H9 (cell line): ENCODE measurements around the gene LRCH1. TPM values are rescaled to one million over a fixed set of nuclear protein-coding genes. Genes with fewer than 3 reads are reported as not detected.

Source experiments
- DNase-seq: peaks from one replicate; pipeline ENCODE4 v3.0.0-alpha.2; 2017
- H2AFZ ChIP-seq: one replicate; pipeline ENCODE4 v1.6.1; 2013; ENCODE audit warnings: mild to moderate bottlenecking, low read length, control low read depth, moderate library complexity
- H2AK5ac ChIP-seq: 2 replicates; pipeline ENCODE4 v1.6.1; 2013; ENCODE audit warnings: low read length, control low read depth, mixed read lengths; ENCODE audit not compliant: insufficient read length
- H2BK120ac ChIP-seq: one replicate; pipeline ENCODE4 v1.6.1; 2013; ENCODE audit warnings: low read depth, mild to moderate bottlenecking, low read length, control low read depth, inconsistent platforms; ENCODE audit not compliant: poor library complexity, severe bottlenecking
- H2BK12ac ChIP-seq: 2 replicates; pipeline ENCODE4 v1.6.1; 2013; ENCODE audit warnings: low read length, control low read depth, mixed read lengths, low read depth; ENCODE audit not compliant: insufficient read length
- H2BK15ac ChIP-seq: 2 replicates; pipeline ENCODE4 v1.6.1; 2013; ENCODE audit warnings: low read depth, low read length, control low read depth
- H2BK20ac ChIP-seq: one replicate; pipeline ENCODE4 v1.6.1; 2013; ENCODE audit warnings: low read depth, mild to moderate bottlenecking, low read length, control low read depth, inconsistent platforms; ENCODE audit not compliant: poor library complexity, severe bottlenecking
- H2BK5ac ChIP-seq: 2 replicates; pipeline ENCODE4 v1.6.1; 2013; ENCODE audit warnings: low read length, control low read depth, mixed read lengths; ENCODE audit not compliant: insufficient read length
- H3K14ac ChIP-seq: 2 replicates; pipeline ENCODE4 v1.6.1; 2013; ENCODE audit warnings: low read length, control low read depth; ENCODE audit not compliant: insufficient read depth
- H3K18ac ChIP-seq: 2 replicates; pipeline ENCODE4 v1.6.1; 2013; ENCODE audit warnings: low read depth, mild to moderate bottlenecking, mixed read lengths, low read length, control low read depth; ENCODE audit not compliant: insufficient read length
- H3K23ac ChIP-seq: 2 replicates; pipeline ENCODE4 v1.6.1; 2013; ENCODE audit warnings: low read length, control low read depth, mixed read lengths, low read depth; ENCODE audit not compliant: insufficient read length
- H3K23me2 ChIP-seq: 2 replicates; pipeline ENCODE4 v1.6.1; 2013; ENCODE audit warnings: low read depth, mild to moderate bottlenecking, mixed read lengths, low read length, control low read depth; ENCODE audit not compliant: insufficient read length, poor library complexity, severe bottlenecking
- H3K27ac ChIP-seq: 2 replicates; pipeline ENCODE4 v1.5.1; 2013; ENCODE audit warnings: low read length, control low read depth, mixed read lengths, low read depth; ENCODE audit not compliant: insufficient read length
- H3K27me3 ChIP-seq: 2 replicates; pipeline ENCODE4 v1.6.1; 2013; ENCODE audit warnings: low read length, control low read depth, inconsistent platforms; ENCODE audit not compliant: insufficient read depth
- H3K4ac ChIP-seq: 2 replicates; pipeline ENCODE4 v1.6.1; 2013; ENCODE audit warnings: low read depth, mild to moderate bottlenecking, control low read depth, inconsistent platforms, low read length, moderate library complexity
- H3K4me1 ChIP-seq: 2 replicates; pipeline ENCODE4 v1.6.1; 2013; ENCODE audit warnings: low read length, control low read depth, inconsistent platforms; ENCODE audit not compliant: insufficient read depth
- H3K4me2 ChIP-seq: 2 replicates; pipeline ENCODE4 v1.6.1; 2013; ENCODE audit warnings: low read length, control low read depth, mixed read lengths; ENCODE audit not compliant: insufficient read length, insufficient read depth
- H3K56ac ChIP-seq: 2 replicates; pipeline ENCODE4 v1.6.1; 2013; ENCODE audit warnings: low read depth, mild to moderate bottlenecking, mixed read lengths, low read length, control low read depth; ENCODE audit not compliant: insufficient read length
- H3K79me1 ChIP-seq: 2 replicates; pipeline ENCODE4 v1.6.1; 2013; ENCODE audit warnings: low read depth, mild to moderate bottlenecking, moderate library complexity, low read length, control low read depth, inconsistent platforms; ENCODE audit not compliant: insufficient read depth, poor library complexity, severe bottlenecking
- H3K79me2 ChIP-seq: 2 replicates; pipeline ENCODE4 v1.6.1; 2013; ENCODE audit warnings: low read length, control low read depth, inconsistent platforms; ENCODE audit not compliant: insufficient read depth
- H3K9ac ChIP-seq: 2 replicates; pipeline ENCODE4 v1.6.1; 2013; ENCODE audit warnings: low read length, control low read depth, mixed read lengths; ENCODE audit not compliant: insufficient read length; ENCODE audit errors: extremely low read depth
- H3K9me3 ChIP-seq: one replicate; pipeline ENCODE4 v1.6.1; 2013; ENCODE audit warnings: low read depth, low read length, inconsistent platforms; ENCODE audit not compliant: control insufficient read depth
- H3T11ph ChIP-seq: one replicate; pipeline ENCODE4 v1.6.1; 2013; ENCODE audit warnings: mild to moderate bottlenecking, low read length, control low read depth, inconsistent platforms
- H4K20me1 ChIP-seq: one replicate; pipeline ENCODE4 v1.6.1; 2013; ENCODE audit not compliant: control insufficient read depth, insufficient read length, insufficient read depth
- H4K5ac ChIP-seq: 2 replicates; pipeline ENCODE4 v1.6.1; 2013; ENCODE audit warnings: low read depth, mild to moderate bottlenecking, mixed read lengths, low read length, control low read depth; ENCODE audit not compliant: insufficient read length
- H4K8ac ChIP-seq: replicated peaks from 2 replicates; pipeline ENCODE4 v1.6.1; 2013; ENCODE audit warnings: low read length, control low read depth, mixed read lengths, low read depth; ENCODE audit not compliant: insufficient read length
- H4K91ac ChIP-seq: 2 replicates; pipeline ENCODE4 v1.6.1; 2013; ENCODE audit warnings: low read depth, mild to moderate bottlenecking, moderate library complexity, mixed read lengths, low read length, control low read depth; ENCODE audit not compliant: insufficient read length
- H3K27ac Mint-ChIP-seq, 3 experiments: 2 replicates in 2 of 3; 3 replicates in 1 of 3; pipeline ENCODE4 v1.8.0; 2020 to 2021; ENCODE audit warnings: mixed read lengths in 3 of 3, mild to moderate bottlenecking in 1 of 3, moderate library complexity in 1 of 3
- H3K27me3 Mint-ChIP-seq: 2 replicates; pipeline ENCODE4 v1.8.0; 2021; ENCODE audit warnings: low read depth, mild to moderate bottlenecking, moderate library complexity, mixed read lengths
- H3K36me3 Mint-ChIP-seq, 3 experiments: 2 replicates in 2 of 3; 3 replicates in 1 of 3; pipeline ENCODE4 v1.8.0; 2020 to 2021; ENCODE audit warnings: low read depth in 3 of 3, mixed read lengths in 3 of 3; ENCODE audit not compliant: insufficient read depth in 1 of 3
- H3K4me1 Mint-ChIP-seq, 2 experiments: 2 replicates each; pipeline ENCODE4 v1.8.0; 2020; ENCODE audit warnings: mixed read lengths in 2 of 2
- H3K4me3 Mint-ChIP-seq, 2 experiments: 2 replicates in 1 of 2; 3 replicates in 1 of 2; pipeline ENCODE4 v1.8.0; 2020 to 2021; ENCODE audit warnings: mild to moderate bottlenecking in 2 of 2, mixed read lengths in 2 of 2, moderate library complexity in 1 of 2
- H3K9me3 Mint-ChIP-seq, 2 experiments: 2 replicates in 1 of 2; 3 replicates in 1 of 2; pipeline ENCODE4 v1.8.0; 2020; ENCODE audit warnings: mild to moderate bottlenecking in 2 of 2, mixed read lengths in 2 of 2, moderate library complexity in 1 of 2
- whole genome bisulfite sequencing: extraction: QIAGEN DNeasy Blood & Tissue Kit; methylation state at CpG from one replicate; pipeline ENCODE4 v1.1.7; 2013; ENCODE audit warnings: missing lambda C conversion rate, low lambda C conversion rate, mixed read lengths; ENCODE audit not compliant: insufficient read length; ENCODE audit errors: extremely low coverage; 5-methylcytosine and 5-hydroxymethylcytosine counted together
- total RNA-seq: library from RNA; stranded (reverse); gene quantifications from 2 replicates; pipeline ENCODE4 v1.2.1, GENCODE V29; 2021
- TF ChIP-seq, protein P1 (sequence below): fragments of 200-600 bp; sonication (generic); conservative IDR thresholded peaks from 3 replicates; pipeline ENCODE4 v1.8.0; 2021; ENCODE audit warnings: antibody characterized with exemption, mild to moderate bottlenecking

LRCH1 gene
- total RNA-seq, 1 experiment from 2014 or later: 8.0 TPM

DNA sequence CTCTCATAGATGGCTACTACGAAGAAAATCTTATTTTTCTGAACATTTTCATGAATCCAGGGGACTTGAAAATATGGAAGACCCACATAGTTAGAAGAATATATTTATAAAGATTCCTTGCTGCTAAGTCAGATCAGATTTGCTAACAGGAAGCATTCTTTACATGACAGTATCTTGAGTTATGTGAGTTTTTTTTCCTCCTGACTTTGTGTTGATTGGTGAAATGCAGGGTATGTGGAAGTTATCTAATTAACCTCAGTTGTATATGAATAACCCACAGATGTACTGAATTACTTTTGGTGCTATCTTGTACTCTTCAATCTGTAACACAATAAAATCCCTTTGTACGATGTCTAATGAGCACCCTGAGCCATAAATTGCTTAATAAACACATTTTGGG, 190.2 kb downstream of the LRCH1 start:
- no peak overlapping the region for H3K9ac ChIP-seq
- no peak overlapping the region for H3K27ac Mint-ChIP-seq

More for the DNA sequence above, 190.2 kb downstream of the LRCH1 start:
- Histone ChIP-seq H3K18ac (no peak overlapping the region), H3K4ac (no peak overlapping the region), H4K91ac (no peak overlapping the region), H2BK120ac (no peak overlapping the region), H3K9me3 (no peaks in the 10 kb centered on the region), H3K27ac (no peak overlapping the region), H2BK12ac (no peak overlapping the region), H3K14ac (no peak overlapping the region), H2AK5ac (no peak overlapping the region), H2BK15ac (no peak overlapping the region), H3K23me2 (no peaks in the 10 kb centered on the region), H3K56ac (no peak overlapping the region), H3K4me1 (no peaks in the 10 kb centered on the region), H3K79me2 (no peaks in the 10 kb centered on the region), H4K5ac (no peak overlapping the region), H3K79me1 (no peaks in the 10 kb centered on the region), H2BK5ac (no peak overlapping the region), H3K27me3 (no peaks in the 10 kb centered on the region; the same call in 1 of the 2 replicates), H3T11ph (no peak overlapping the region), H4K8ac (no peak overlapping the region), H3K23ac (no peak overlapping the region), H3K4me2 (no peak overlapping the region), H4K20me1 (no peaks in the 10 kb centered on the region), H2AFZ (no peak overlapping the region), H2BK20ac (no peak overlapping the region)
- H3K4me3 Mint-ChIP-seq: no peak overlapping the region
- H3K9me3 Mint-ChIP-seq: no peaks in the 10 kb centered on the region; a peak in 2 of 5 replicates
- H3K27me3 Mint-ChIP-seq: no peaks in the 10 kb centered on the region
- H3K36me3 Mint-ChIP-seq: peaks cover 5 to 16% (median 14%) of the 10 kb centered on the region in 3 experiments; a peak in 5 of 7 replicates
- H3K4me1 Mint-ChIP-seq: no peaks in the 10 kb centered on the region
- no CpG with 5 or more reads among the region's 2 CpGs for WGBS
- DNase-seq: no peak
- TF ChIP-seq, protein P1, sequence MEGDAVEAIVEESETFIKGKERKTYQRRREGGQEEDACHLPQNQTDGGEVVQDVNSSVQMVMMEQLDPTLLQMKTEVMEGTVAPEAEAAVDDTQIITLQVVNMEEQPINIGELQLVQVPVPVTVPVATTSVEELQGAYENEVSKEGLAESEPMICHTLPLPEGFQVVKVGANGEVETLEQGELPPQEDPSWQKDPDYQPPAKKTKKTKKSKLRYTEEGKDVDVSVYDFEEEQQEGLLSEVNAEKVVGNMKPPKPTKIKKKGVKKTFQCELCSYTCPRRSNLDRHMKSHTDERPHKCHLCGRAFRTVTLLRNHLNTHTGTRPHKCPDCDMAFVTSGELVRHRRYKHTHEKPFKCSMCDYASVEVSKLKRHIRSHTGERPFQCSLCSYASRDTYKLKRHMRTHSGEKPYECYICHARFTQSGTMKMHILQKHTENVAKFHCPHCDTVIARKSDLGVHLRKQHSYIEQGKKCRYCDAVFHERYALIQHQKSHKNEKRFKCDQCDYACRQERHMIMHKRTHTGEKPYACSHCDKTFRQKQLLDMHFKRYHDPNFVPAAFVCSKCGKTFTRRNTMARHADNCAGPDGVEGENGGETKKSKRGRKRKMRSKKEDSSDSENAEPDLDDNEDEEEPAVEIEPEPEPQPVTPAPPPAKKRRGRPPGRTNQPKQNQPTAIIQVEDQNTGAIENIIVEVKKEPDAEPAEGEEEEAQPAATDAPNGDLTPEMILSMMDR: no peak
